ENCODE measurements around the gene INAVA. TPM values are rescaled to one million over a fixed set of nuclear protein-coding genes. Genes with fewer than 3 reads are reported as not detected.
A peak's percentile ranks its signal among the peaks of the same experiment; 100 is the strongest.

The INAVA gene, protein sequence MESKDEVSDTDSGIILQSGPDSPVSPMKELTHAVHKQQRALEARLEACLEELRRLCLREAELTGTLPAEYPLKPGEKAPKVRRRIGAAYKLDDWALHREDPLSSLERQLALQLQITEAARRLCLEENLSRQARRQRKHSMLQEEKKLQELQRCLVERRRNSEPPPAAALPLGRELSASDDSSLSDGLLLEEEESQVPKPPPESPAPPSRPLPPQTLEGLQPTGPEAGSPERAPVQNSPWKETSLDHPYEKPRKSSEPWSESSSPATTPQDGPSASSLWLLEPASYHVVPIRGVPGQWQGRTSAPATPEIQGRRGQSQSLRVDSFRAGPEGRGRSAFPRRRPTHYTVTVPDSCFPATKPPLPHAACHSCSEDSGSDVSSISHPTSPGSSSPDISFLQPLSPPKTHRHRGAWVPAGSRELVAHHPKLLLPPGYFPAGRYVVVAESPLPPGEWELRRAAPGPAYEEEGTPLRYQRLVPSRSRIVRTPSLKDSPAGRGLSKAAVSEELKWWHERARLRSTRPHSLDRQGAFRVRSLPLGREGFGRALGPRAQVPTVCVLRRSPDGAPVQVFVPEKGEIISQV
- 36.8 and 37.2 TPM in 2 replicates for total RNA-seq (2021)
- long read RNA-seq, full-length matches to known transcripts, result 16 of 45 reads
- long read RNA-seq, partial matches to known transcripts, result 15 of 45 reads
- long read RNA-seq, other reads (novel, unspliced or antisense), result 14 of 45 reads

DNA sequence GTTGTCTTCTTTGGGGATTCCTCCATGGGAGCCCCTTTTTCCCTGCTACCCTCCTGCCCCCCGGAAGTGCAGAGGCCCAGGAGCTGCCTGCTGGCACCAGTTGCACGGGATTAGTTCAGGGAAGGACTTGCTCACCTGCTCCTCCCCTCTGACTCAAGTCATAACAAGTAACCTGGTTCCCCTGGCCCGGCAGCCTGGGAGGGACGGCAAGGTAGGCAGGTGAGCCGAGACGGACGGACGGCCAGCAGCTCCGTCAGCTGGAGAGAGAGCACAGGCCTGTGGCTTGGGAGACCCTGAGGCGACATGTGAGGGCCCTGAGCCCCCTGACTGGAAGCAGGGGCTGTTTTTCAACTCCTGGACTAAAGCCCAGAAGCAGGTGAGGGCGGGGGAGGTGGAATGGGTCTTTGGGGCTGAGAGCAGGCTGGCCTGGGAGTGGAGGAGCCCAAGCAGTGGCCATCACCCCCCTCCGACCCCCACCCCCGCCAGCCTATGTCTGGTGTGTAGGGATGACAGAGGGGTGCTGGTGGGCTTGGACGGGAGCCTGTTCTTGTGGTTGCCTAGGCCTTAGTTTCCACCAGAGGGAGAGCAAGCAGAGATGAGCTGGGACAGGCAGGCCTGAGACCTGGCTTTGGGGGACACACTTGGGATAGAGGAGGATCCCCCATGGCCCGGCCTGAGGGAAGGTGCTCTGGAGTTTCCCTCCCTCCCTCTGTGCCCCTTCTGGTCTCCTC lies at the start of gene INAVA:
TSS of gene INAVA (plus strand) at position 189 of the 731 bp plus-strand sequence. CDS start 3,501 bp downstream, outside the sequence.
- Histone ChIP-seq H3K9me3 (ENCODE audit: control insufficient read depth, low read depth, low read length) (no peaks in the 10 kb centered on the region), H2BK120ac (ENCODE audit: low read depth, low read length, poor library complexity, severe bottlenecking) (no peak within 1 kb of the TSS), H3K18ac (ENCODE audit: insufficient read length, low read depth, low read length) (no peak within 1 kb of the TSS), H3K4me2 (ENCODE audit: insufficient read depth, insufficient read length, low read length) (peak within 1 kb of the TSS; percentile 95), H3K56ac (ENCODE audit: insufficient read length, low read depth, low read length) (no peak within 1 kb of the TSS), H3K14ac (ENCODE audit: insufficient read depth, low read length) (peak within 1 kb of the TSS; percentile 45), H3K4me1 (ENCODE audit: insufficient read depth, low read length) (peaks cover 20% of the 10 kb centered on the region; the same call in 1 of the 2 replicates), H3K4ac (ENCODE audit: low read depth, low read length) (no peak within 1 kb of the TSS), H3K27me3 (ENCODE audit: insufficient read depth, low read length) (no peaks in the 10 kb centered on the region), H3K79me1 (ENCODE audit: insufficient read depth, low read depth, low read length, poor library complexity, severe bottlenecking) (peaks cover 7% of the 10 kb centered on the region), H4K20me1 (ENCODE audit: control insufficient read depth, insufficient read depth, insufficient read length) (peaks cover 2% of the 10 kb centered on the region), H2BK15ac (ENCODE audit: low read depth, low read length) (no peak within 1 kb of the TSS), H2BK12ac (ENCODE audit: insufficient read length, low read depth, low read length) (no peak within 1 kb of the TSS), H2BK20ac (ENCODE audit: low read depth, low read length, poor library complexity, severe bottlenecking) (no peak within 1 kb of the TSS), H4K8ac (replicated peaks; ENCODE audit: insufficient read length, low read depth, low read length) (no peak within 1 kb of the TSS), H3K79me2 (ENCODE audit: insufficient read depth, low read length) (peaks cover 22% of the 10 kb centered on the region; the same call in 1 of the 2 replicates), H4K5ac (ENCODE audit: insufficient read length, low read depth, low read length) (no peak within 1 kb of the TSS), H2AK5ac (ENCODE audit: insufficient read length, low read length) (no peak within 1 kb of the TSS), H3K23ac (ENCODE audit: insufficient read length, low read depth, low read length) (no peak within 1 kb of the TSS), H2BK5ac (ENCODE audit: insufficient read length, low read length) (no peak within 1 kb of the TSS), H3K27ac (ENCODE audit: insufficient read length, low read depth, low read length) (no peak within 1 kb of the TSS), H4K91ac (ENCODE audit: insufficient read length, low read depth, low read length) (no peak within 1 kb of the TSS), H2AFZ (ENCODE audit: low read length) (no peak within 1 kb of the TSS), H3K23me2 (ENCODE audit: insufficient read length, low read depth, low read length, poor library complexity, severe bottlenecking) (peaks cover 25% of the 10 kb centered on the region), H3T11ph (ENCODE audit: low read length) (no peak within 1 kb of the TSS), H3K9ac (ENCODE audit: extremely low read depth, insufficient read length, low read length) (no peak within 1 kb of the TSS)
- DNase-seq, result no peak
- peak within 1 kb of the TSS; percentile 82 to 96 (median 94); a peak in 6 of 7 replicates for H3K27ac Mint-ChIP-seq
- no peaks in the 10 kb centered on the region; a peak in 1 of 5 replicates for H3K9me3 Mint-ChIP-seq
- H3K27me3 Mint-ChIP-seq (ENCODE audit: low read depth), result no peaks in the 10 kb centered on the region; the same call in 1 of the 2 replicates
- H3K36me3 Mint-ChIP-seq (ENCODE audit: insufficient read depth in 1 of 3, low read depth in 3 of 3), result peaks cover 15 to 22% (median 21%) of the 10 kb centered on the region in 3 experiments; a peak in 6 of 7 replicates
- WGBS (ENCODE audit: extremely low coverage, insufficient read length, low lambda C conversion rate), result no CpG with 5 or more reads among the region's 15 CpGs
- H3K4me3 Mint-ChIP-seq, result peak within 1 kb of the TSS; percentile 86 to 95
- H3K4me1 Mint-ChIP-seq, result peaks cover 57 to 63% of the 10 kb centered on the region in 2 experiments
- TF ChIP-seq, protein P1, sequence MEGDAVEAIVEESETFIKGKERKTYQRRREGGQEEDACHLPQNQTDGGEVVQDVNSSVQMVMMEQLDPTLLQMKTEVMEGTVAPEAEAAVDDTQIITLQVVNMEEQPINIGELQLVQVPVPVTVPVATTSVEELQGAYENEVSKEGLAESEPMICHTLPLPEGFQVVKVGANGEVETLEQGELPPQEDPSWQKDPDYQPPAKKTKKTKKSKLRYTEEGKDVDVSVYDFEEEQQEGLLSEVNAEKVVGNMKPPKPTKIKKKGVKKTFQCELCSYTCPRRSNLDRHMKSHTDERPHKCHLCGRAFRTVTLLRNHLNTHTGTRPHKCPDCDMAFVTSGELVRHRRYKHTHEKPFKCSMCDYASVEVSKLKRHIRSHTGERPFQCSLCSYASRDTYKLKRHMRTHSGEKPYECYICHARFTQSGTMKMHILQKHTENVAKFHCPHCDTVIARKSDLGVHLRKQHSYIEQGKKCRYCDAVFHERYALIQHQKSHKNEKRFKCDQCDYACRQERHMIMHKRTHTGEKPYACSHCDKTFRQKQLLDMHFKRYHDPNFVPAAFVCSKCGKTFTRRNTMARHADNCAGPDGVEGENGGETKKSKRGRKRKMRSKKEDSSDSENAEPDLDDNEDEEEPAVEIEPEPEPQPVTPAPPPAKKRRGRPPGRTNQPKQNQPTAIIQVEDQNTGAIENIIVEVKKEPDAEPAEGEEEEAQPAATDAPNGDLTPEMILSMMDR (conservative IDR thresholded peaks at IDR 0.05), result peak; percentile 32; the same call in 1 of the 3 replicates

Measured in H9 (cell line).